GM12878 (cell line): ENCODE data around the gene SOX3. TPM values are rescaled to one million over a fixed set of nuclear protein-coding genes. Genes with fewer than 3 reads are reported as not detected.

ENCODE experiments used
- ATAC-seq: fragments of 200-7000 bp; cut with Tn5 transposase; 3 replicates; pipeline ENCODE4 v1.9.1; 2020; ENCODE audit warnings: mild to moderate bottlenecking, moderate library complexity
- Bru-seq: library from RNA; stranded (reverse); fragments of 400-500 nt; gene quantifications from one replicate; lab custom pipeline; 2021; lab: Mats Ljungman, UMichigan
- BruChase-seq, 2 experiments: library from RNA; stranded (reverse); fragments of 400-500 nt; gene quantifications; one replicate each; lab custom pipeline; 2021; lab: Mats Ljungman, UMichigan
- BruUV-seq: library from RNA; stranded (reverse); fragments of 400-500 nt; replicated peaks from 2 replicates; lab custom pipeline; 2021; lab: Mats Ljungman, UMichigan
- CTCF ChIA-PET: fragments of 300-600 bp; sonication (Branson Sonifier 250); formaldehyde crosslinking; extraction: SDS; loops from one replicate; lab custom pipeline; 2021; ENCODE audit warnings: inconsistent platforms; lab: Yijun Ruan, JAX
- POLR2A ChIA-PET: fragments of 350-600 bp; formaldehyde crosslinking; extraction: SDS; loops from one replicate; lab custom pipeline; 2021; ENCODE audit warnings: inconsistent platforms; lab: Charles Lee
- RAD21 ChIA-PET: fragments of 300-600 bp; sonication (Branson Sonifier 250); formaldehyde crosslinking; loops from one replicate; lab custom pipeline; 2023; ENCODE audit warnings: antibody characterized with exemption; ENCODE audit not compliant: unreplicated experiment; lab: Charles Lee
- SMC1A ChIA-PET: fragments of 300-600 bp; sonication (Branson Sonifier 250); formaldehyde crosslinking; loops from one replicate; lab custom pipeline; 2023; ENCODE audit not compliant: unreplicated experiment, uncharacterized antibody; lab: Charles Lee
- DNase-seq: peaks from one replicate; pipeline ENCODE4 v3.0.0-alpha.2; 2011; ENCODE audit warnings: low read depth, low spot score
- FAIRE-seq: peaks from 3 replicates; lab custom pipeline; 2011; peaks lifted over from hg19 to GRCh38; lab: Jason Lieb, UNC
- H2AFZ ChIP-seq: 2 replicates; pipeline ENCODE4 v1.6.0; 2011; ENCODE audit warnings: low read depth, low read length, control low read depth; ENCODE audit not compliant: control insufficient read depth
- H3K27ac ChIP-seq: 2 replicates; pipeline ENCODE4 v1.5.1; 2011; ENCODE audit warnings: control low read depth; ENCODE audit not compliant: control insufficient read depth, insufficient read depth
- H3K27me3 ChIP-seq, 2 experiments: replicated peaks in 1 of 2; 2 replicates each; pipeline versions ENCODE4 v1.6.0 to v1.6.1; 2011; ENCODE audit warnings: low read length in 1 of 2; ENCODE audit not compliant: control insufficient read depth in 2 of 2, insufficient read depth in 2 of 2
- H3K36me3 ChIP-seq, 2 experiments: 2 replicates each; pipeline ENCODE4 v1.5.1; 2011; ENCODE audit warnings: low read length in 1 of 2; ENCODE audit not compliant: control insufficient read depth in 2 of 2, insufficient read depth in 2 of 2
- H3K4me1 ChIP-seq: 2 replicates; pipeline ENCODE4 v1.6.1; 2011; ENCODE audit warnings: mild to moderate bottlenecking, low read length, moderate library complexity, mixed read lengths; ENCODE audit not compliant: control insufficient read depth, insufficient read depth
- H3K4me2 ChIP-seq: 2 replicates; pipeline ENCODE4 v1.6.0; 2011; ENCODE audit warnings: control low read depth; ENCODE audit not compliant: control insufficient read depth, insufficient read depth
- H3K4me3 ChIP-seq: fragments of 200-600 bp; sonication (generic); 2 replicates; pipeline ENCODE4 v1.5.1; 2016
- H3K79me2 ChIP-seq: 2 replicates; pipeline ENCODE4 v1.6.0; 2011; ENCODE audit warnings: low read length; ENCODE audit not compliant: control insufficient read depth, insufficient read depth
- H3K9ac ChIP-seq: 2 replicates; pipeline ENCODE4 v1.8.0; 2011; ENCODE audit warnings: low read length, control low read depth, mixed read lengths; ENCODE audit not compliant: control insufficient read depth, insufficient read depth
- H3K9me3 ChIP-seq: replicated peaks from 3 replicates; pipeline ENCODE4 v1.5.1; 2011; ENCODE audit warnings: mild to moderate bottlenecking, low read length; ENCODE audit not compliant: control insufficient read depth, insufficient read depth
- H4K20me1 ChIP-seq: 2 replicates; pipeline ENCODE4 v1.6.0; 2011; ENCODE audit not compliant: control insufficient read depth, insufficient read depth
- ATF3 ChIP-seq: IDR thresholded peaks from 2 replicates; pipeline ENCODE4 v1.6.1; 2011; ENCODE audit warnings: low read depth, mild to moderate bottlenecking, low read length, moderate library complexity, borderline replicate concordance; ENCODE audit errors: extremely low read depth
- CTCF ChIP-seq, 3 experiments: IDR thresholded peaks in 2 of 3; conservative IDR thresholded peaks in 1 of 3; 2 replicates each; pipeline ENCODE4 v1.5.1; 2011; ENCODE audit warnings: low read depth in 3 of 3, low read length in 3 of 3, mild to moderate bottlenecking in 3 of 3, control low read depth in 2 of 3, moderate library complexity in 2 of 3, inconsistent platforms in 1 of 3, mixed read lengths in 1 of 3; ENCODE audit not compliant: control insufficient read depth in 2 of 3, insufficient read depth in 1 of 3; ENCODE audit errors: extremely low read depth in 1 of 3
- MTA2 ChIP-seq: fragments of 450-650 bp; IDR thresholded peaks from 2 replicates; pipeline ENCODE4 v1.6.1; 2016; ENCODE audit warnings: low read depth, mild to moderate bottlenecking, moderate library complexity
- RAD21 ChIP-seq: IDR thresholded peaks from 2 replicates; pipeline ENCODE4 v1.6.1; 2011; ENCODE audit warnings: mild to moderate bottlenecking, low read depth, low read length, moderate library complexity; ENCODE audit not compliant: insufficient read depth
- RCOR1 ChIP-seq: conservative IDR thresholded peaks from 2 replicates; pipeline ENCODE4 v1.6.1; 2012; ENCODE audit warnings: low read depth, low read length, improper control_type of control experiment
- RUNX3 ChIP-seq: IDR thresholded peaks from 2 replicates; pipeline ENCODE4 v1.6.1; 2012; ENCODE audit warnings: low read length, inconsistent platforms
- SIN3A ChIP-seq: IDR thresholded peaks from 2 replicates; pipeline ENCODE4 v1.6.1; 2012; ENCODE audit warnings: low read depth, low read length, improper control_type of control experiment
- USF1 ChIP-seq: IDR thresholded peaks from 2 replicates; pipeline ENCODE4 v1.6.1; 2011; ENCODE audit warnings: borderline replicate concordance, low read depth, mild to moderate bottlenecking, moderate library complexity, mixed read lengths, low read length; ENCODE audit not compliant: insufficient read depth; ENCODE audit errors: extremely low read length
- WGBS: methylation state at CpG from one replicate; pipeline ENCODE4 v1.1.6; 2016; ENCODE audit warnings: low lambda C conversion rate; ENCODE audit not compliant: insufficient replicate concordance, insufficient coverage; ENCODE audit errors: missing lambda C conversion rate; 5-methylcytosine and 5-hydroxymethylcytosine counted together
- in situ Hi-C: fragments of 300-500 bp; cut with MboI; formaldehyde crosslinking; loops from 9 replicates; pipeline ENCODE4 v1.14.3; 2018; ENCODE audit warnings: mixed read lengths
- intact Hi-C: fragments of 100-400 bp; cut with micrococcal nuclease; formaldehyde crosslinking; loops from one replicate; pipeline ENCODE4 v1.14.2; 2022; ENCODE audit not compliant: unreplicated experiment
- long read RNA-seq, 2 experiments: library from polyadenylated mRNA; unstranded; transcript quantifications; one replicate each; pipeline ENCODE4 v2.0.0, GENCODE V29; 2019 to 2020
- polyA minus RNA-seq, 3 experiments: library from RNA; depleted of rRNA, polyadenylated mRNA; stranded (reverse); fragments of >200 nt; gene quantifications; 2 replicates each; pipeline ENCODE4 v1.2.3, GENCODE V29; 2011
- polyA plus RNA-seq, 11 experiments: library from polyadenylated mRNA; depleted of rRNA in 4 of 11; unstranded in 6 of 11; stranded (reverse) in 5 of 11; fragments of >200 nt; fragmentation: Nextera tagmentation in 4 of 11; fragmentation: Illumina TruSeq in 1 of 11; extraction: Ambion mirVana in 4 of 11; extraction: Trizol in 1 of 11; gene quantifications; 1 replicate in 1 of 11; 2 replicates in 10 of 11; pipeline versions ENCODE4 v1.2.1 to v1.2.3, GENCODE V29; 2011 to 2016; ENCODE audit warnings: inconsistent platforms in 2 of 11, missing spikeins in 2 of 11, low read depth in 1 of 11
- total RNA-seq, 4 experiments: library from RNA; depleted of rRNA in 3 of 4; stranded (reverse); fragments of >200 nt in 3 of 4; fragmentation: Illumina TruSeq in 1 of 4; extraction: Trizol in 1 of 4; gene quantifications; 2 replicates each; pipeline versions ENCODE4 v1.2.1 to v1.2.3, GENCODE V29; 2013 to 2021

SOX3 gene
- total RNA-seq (2013; cell fraction: nucleolus; rRNA removed) = not detected in 2 replicates
- total RNA-seq (2014; rRNA removed) (not detected in 2 replicates), total RNA-seq (2014; rRNA removed; fragmentation: Illumina TruSeq; extraction: Trizol) (not detected in 2 replicates), total RNA-seq (2021) (not detected in 2 replicates), polyA plus RNA-seq (2011; rRNA removed) (not detected in 2 replicates), polyA plus RNA-seq (2014; fragmentation: Illumina TruSeq; extraction: Trizol) (not detected in 2 replicates), polyA plus RNA-seq (2014; fragmentation: Nextera tagmentation; extraction: Ambion mirVana) (not detected), polyA plus RNA-seq (2014; rRNA removed) (not detected in 2 replicates), polyA plus RNA-seq (2016; fragmentation: Nextera tagmentation; extraction: Ambion mirVana) (not detected), polyA minus RNA-seq (2011; rRNA and poly(A)+ RNA removed) (not detected in 2 replicates), Bru-seq, nascent RNA (not detected), BruChase-seq, experiment 1, labeled RNA remaining after a 6-hour chase (not detected), BruChase-seq, experiment 2, labeled RNA remaining after a 2-hour chase (not detected)
- not detected for polyA plus RNA-seq (2011; ENCODE audit: low read depth)
- polyA plus RNA-seq (2011; cell fraction: cytosol; rRNA removed) = not detected in 2 replicates
- polyA plus RNA-seq (2011; cell fraction: nucleus; rRNA removed) = not detected in 2 replicates
- polyA plus RNA-seq (2012) = not detected in 2 replicates
- not detected in 2 replicates for polyA minus RNA-seq (2011; cell fraction: cytosol; rRNA and poly(A)+ RNA removed)
- polyA minus RNA-seq (2011; cell fraction: nucleus; rRNA and poly(A)+ RNA removed) = not detected in 2 replicates
- long read RNA-seq, experiment 1 = 0 reads
- long read RNA-seq, experiment 2 = 0 reads

GRCh38 chrX:140504371-140505324 is at the start of gene SOX3:
Gene SOX3 (minus strand): TSS chrX:140505069. CDS start chrX:140505060, 9 bp downstream.
- DNase-seq (no peak), ATAC-seq (no peak), FAIRE-seq (no peak)
- Histone ChIP-seq H2AFZ (no peak within 1 kb of the TSS), H3K9me3 (peaks cover 3% of the 10 kb centered on the region; the same call in 1 of the 3 replicates), H3K4me3 (no peak within 1 kb of the TSS), H3K4me2 (no peak within 1 kb of the TSS), H4K20me1 (no peaks in the 10 kb centered on the region), H3K36me3 (no peaks in the 10 kb centered on the region), H3K9ac (no peak within 1 kb of the TSS), H3K27me3 (no peaks in the 10 kb centered on the region), H3K27ac (no peak within 1 kb of the TSS), H3K4me1 (no peaks in the 10 kb centered on the region), H3K79me2 (no peaks in the 10 kb centered on the region)
- intact Hi-C loops = no loop called here
- no TSS peak for BruUV-seq
- in situ Hi-C loops = no loop called here
- ChIA-PET RAD21 (no interaction called here), SMC1A (no interaction called here), CTCF (no interaction called here), POLR2A (no interaction called here)
- 76% methylated on average over 69 of the region's 87 CpGs for WGBS
- no peak for TF ChIP-seq RUNX3
- TF ChIP-seq MTA2 = no peak
- no peak for TF ChIP-seq RCOR1
- no peak for TF ChIP-seq ATF3
- TF ChIP-seq SIN3A = no peak
- TF ChIP-seq USF1 = no peak
- no peak for TF ChIP-seq CTCF (IDR thresholded peaks at IDR 0.05 in 2 of 3, conservative IDR thresholded peaks at IDR 0.05 in 1 of 3; ENCODE audit: control insufficient read depth in 2 of 3, extremely low read depth in 1 of 3, insufficient read depth in 1 of 3, low read depth in 3 of 3, low read length in 3 of 3)
- TF ChIP-seq RAD21 = no peak
